Rectal smooth muscle tissue (tissue), 1 donor: ENCODE results near the gene RHOF.
"Not testable (repeated sequence)": the region's sequence is repeated elsewhere in the genome, so short reads cannot be mapped to it uniquely, and the experiment has no call there.

Experiments used
- H3K27ac ChIP-seq: one replicate; pipeline ENCODE4 v1.7.0; 2013; ENCODE audit warnings: low read depth, low read length, inconsistent platforms
- H3K27me3 ChIP-seq: one replicate; pipeline ENCODE4 v1.7.0; 2013; ENCODE audit warnings: low read length; ENCODE audit not compliant: control insufficient read depth, insufficient read depth
- H3K36me3 ChIP-seq: one replicate; pipeline ENCODE4 v1.7.0; 2013; ENCODE audit warnings: low read length; ENCODE audit not compliant: control insufficient read depth, insufficient read depth
- H3K4me1 ChIP-seq: one replicate; pipeline ENCODE4 v1.7.0; 2013; ENCODE audit warnings: low read length; ENCODE audit not compliant: control insufficient read depth, insufficient read depth
- H3K4me3 ChIP-seq: one replicate; pipeline ENCODE4 v1.7.0; 2013; ENCODE audit warnings: low read length
- H3K9ac ChIP-seq: one replicate; pipeline ENCODE4 v1.7.0; 2013; ENCODE audit warnings: low read length

Gene RHOF

DNA sequence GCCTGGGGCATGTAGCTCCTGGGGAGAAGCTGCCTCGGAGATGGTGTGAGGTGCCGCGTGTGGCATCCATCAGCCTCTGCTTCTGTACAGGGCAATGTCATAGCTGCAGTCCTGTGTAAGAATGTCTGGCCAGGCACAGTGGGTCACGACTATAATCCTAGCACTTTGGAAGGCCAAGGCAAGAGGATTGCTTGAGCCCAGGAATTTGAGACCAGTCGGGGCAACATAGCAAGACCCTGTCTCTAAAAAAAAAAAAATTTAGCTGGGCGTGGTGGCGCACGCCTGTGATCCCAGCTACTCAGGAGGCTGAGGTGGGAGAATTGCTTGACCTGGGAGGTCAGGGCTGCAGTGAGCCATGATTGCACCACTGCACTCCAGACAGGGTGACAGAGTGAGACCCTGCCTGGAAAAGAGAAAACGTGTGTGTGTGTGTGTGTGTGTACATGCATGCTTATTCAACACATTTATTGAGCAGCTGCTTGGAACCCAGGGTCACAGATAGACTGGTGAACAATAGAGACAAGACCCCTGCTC is 24.1 kb downstream of the RHOF start:
- no peak overlapping the region for H3K27ac ChIP-seq
- H3K4me1 ChIP-seq, result peaks cover 24% of the 10 kb centered on the region

GRCh38 chr12:121767525-121768016 is 25.9 kb downstream of the RHOF start:
- Histone ChIP-seq H3K36me3 (no peaks in the 10 kb centered on the region), H3K4me3 (no peak overlapping the region), H3K9ac (no peak overlapping the region), H3K4me1 (peaks cover 18% of the 10 kb centered on the region), H3K27ac (peak overlapping the region; percentile 76), H3K27me3 (no peaks in the 10 kb centered on the region)

More for the DNA sequence above, 24.1 kb downstream of the RHOF start:
- H3K27me3 ChIP-seq, result no peaks in the 10 kb centered on the region
- H3K9ac ChIP-seq, result no peak overlapping the region
- no peak overlapping the region for H3K4me3 ChIP-seq
- H3K36me3 ChIP-seq, result no peaks in the 10 kb centered on the region

GRCh38 chr12:121766290-121767039 is 27.0 kb downstream of the RHOF start:
- Histone ChIP-seq H3K27ac (no peak overlapping the region), H3K9ac (no peak overlapping the region), H3K36me3 (no peaks in the 10 kb centered on the region), H3K4me3 (no peak overlapping the region), H3K4me1 (peaks cover 22% of the 10 kb centered on the region), H3K27me3 (no peaks in the 10 kb centered on the region)

DNA sequence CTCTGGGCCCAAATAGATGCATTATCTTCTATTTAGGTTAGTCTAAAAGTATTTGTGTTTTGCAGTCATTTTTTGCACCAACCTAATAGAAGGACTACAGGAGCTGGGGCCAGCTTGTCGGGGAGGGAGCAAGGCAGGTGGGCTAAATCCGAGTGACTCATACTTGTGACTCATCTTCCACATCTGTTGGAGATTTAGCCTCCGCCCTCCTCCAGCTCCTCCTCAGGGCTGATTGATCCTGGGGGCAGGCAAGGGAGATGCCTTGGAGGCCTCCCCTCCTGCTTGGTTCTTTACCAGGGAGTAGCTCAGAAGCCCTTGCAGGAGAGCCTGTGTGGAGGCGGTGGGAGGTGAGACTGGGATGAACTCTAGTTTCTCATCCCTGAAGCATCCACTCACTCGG is 27.9 kb downstream of the RHOF start:
- Histone ChIP-seq H3K27me3 (no peaks in the 10 kb centered on the region), H3K4me1 (peaks cover 22% of the 10 kb centered on the region), H3K27ac (no peak overlapping the region), H3K9ac (no peak overlapping the region), H3K4me3 (no peak overlapping the region), H3K36me3 (no peaks in the 10 kb centered on the region)

- H3K36me3 ChIP-seq, result no peaks in the 10 kb centered on the region
- no peak overlapping the region for H3K4me3 ChIP-seq
- no peak overlapping the region for H3K27ac ChIP-seq
- H3K9ac ChIP-seq, result no peak overlapping the region
- no peaks in the 10 kb centered on the region for H3K27me3 ChIP-seq
- H3K4me1 ChIP-seq, result peaks cover 22% of the 10 kb centered on the region
These were observed 28.7 kb downstream of the RHOF start for GRCh38 chr12:121764808-121765207.

- no peaks in the 10 kb centered on the region for H3K27me3 ChIP-seq
- H3K4me1 ChIP-seq, result peaks cover 8% of the 10 kb centered on the region
- H3K36me3 ChIP-seq, result no peaks in the 10 kb centered on the region
- no peak overlapping the region for H3K27ac ChIP-seq
- no peak overlapping the region for H3K4me3 ChIP-seq
- H3K9ac ChIP-seq, result no peak overlapping the region
These were observed 31.2 kb downstream of the RHOF start for GRCh38 chr12:121762269-121762668.

- not testable (repeated sequence) for H3K27me3 ChIP-seq, H3K27ac ChIP-seq, H3K36me3 ChIP-seq, H3K9ac ChIP-seq, H3K4me3 ChIP-seq
- H3K4me1 ChIP-seq, result peaks cover 12% of the 10 kb centered on the region
These were observed 35.0 kb downstream of the RHOF start for GRCh38 chr12:121758536-121758935.

- H3K27ac ChIP-seq, result no peak overlapping the region
These were observed 37.9 kb downstream of the RHOF start for GRCh38 chr12:121755591-121755990.

DNA sequence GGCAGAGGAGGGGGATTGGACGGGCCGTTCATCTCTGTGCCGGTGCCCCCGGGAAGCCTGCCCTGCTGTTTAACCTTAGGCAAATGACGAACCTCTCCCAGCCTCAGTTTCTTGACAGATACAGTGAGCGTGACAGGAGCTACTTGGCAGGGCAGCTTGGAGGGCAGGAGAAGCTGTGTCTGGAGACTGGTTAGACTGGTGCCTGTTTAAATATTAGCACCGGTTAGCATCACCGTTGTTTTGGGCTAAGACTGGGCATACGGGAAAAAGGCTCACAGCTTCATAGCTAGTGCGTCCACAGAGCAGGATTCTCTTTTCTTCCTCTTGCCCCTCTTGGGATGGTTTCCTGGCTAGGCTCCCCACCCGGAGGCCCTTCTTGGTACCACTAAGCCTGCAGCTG is 38.7 kb downstream of the RHOF start:
- H3K4me3 ChIP-seq, result no peak overlapping the region
- peak overlapping the region; percentile 79 for H3K27ac ChIP-seq
- no peaks in the 10 kb centered on the region for H3K27me3 ChIP-seq
- H3K4me1 ChIP-seq, result peaks cover 7% of the 10 kb centered on the region
- no peak overlapping the region for H3K9ac ChIP-seq
- H3K36me3 ChIP-seq, result no peaks in the 10 kb centered on the region

More at GRCh38 chr12:121755591-121755990, 37.9 kb downstream of the RHOF start:
- H3K4me3 ChIP-seq, result no peak overlapping the region
- no peaks in the 10 kb centered on the region for H3K27me3 ChIP-seq
- H3K9ac ChIP-seq, result no peak overlapping the region
- H3K36me3 ChIP-seq, result no peaks in the 10 kb centered on the region
- peaks cover 7% of the 10 kb centered on the region for H3K4me1 ChIP-seq

GRCh38 chr12:121753844-121754264 is 39.6 kb downstream of the RHOF start:
- Histone ChIP-seq H3K9ac (no peak overlapping the region), H3K27ac (peak overlapping the region; percentile 79), H3K4me3 (no peak overlapping the region), H3K27me3 (no peaks in the 10 kb centered on the region), H3K36me3 (no peaks in the 10 kb centered on the region), H3K4me1 (peaks cover 7% of the 10 kb centered on the region)

DNA sequence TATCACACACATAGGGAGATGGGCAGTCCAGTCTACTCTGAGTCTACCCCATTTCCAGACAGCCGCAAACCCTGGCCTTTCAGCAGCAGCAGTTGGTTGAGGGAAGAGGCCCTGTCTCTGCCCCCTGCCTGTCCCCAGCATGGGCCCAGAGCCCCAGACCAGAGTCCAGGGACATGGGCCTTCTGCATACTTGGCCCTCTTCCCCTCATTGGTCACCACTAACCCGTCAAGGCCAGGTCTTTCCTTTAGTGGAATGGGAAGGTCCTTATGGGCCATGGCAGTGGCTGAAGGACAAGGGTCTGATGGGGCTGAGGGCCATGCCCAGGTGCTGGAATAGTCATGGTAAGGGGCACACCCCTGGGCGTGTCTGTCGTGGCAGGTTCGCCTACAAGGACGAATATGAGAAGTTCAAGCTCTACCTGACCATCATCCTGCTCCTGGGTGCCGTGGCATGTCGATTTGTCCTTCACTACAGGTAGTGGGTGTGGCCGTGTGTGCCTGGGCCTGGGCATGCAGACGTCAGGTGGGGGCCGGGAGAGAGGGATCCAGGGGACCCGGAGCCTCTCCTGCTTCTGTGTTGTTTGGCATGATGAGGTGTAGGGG is 41.6 kb downstream of the RHOF start:
- H3K4me3 ChIP-seq, result no peak overlapping the region
- H3K4me1 ChIP-seq, result peaks cover 7% of the 10 kb centered on the region
- H3K36me3 ChIP-seq, result no peaks in the 10 kb centered on the region
- no peak overlapping the region for H3K27ac ChIP-seq
- H3K27me3 ChIP-seq, result no peaks in the 10 kb centered on the region
- H3K9ac ChIP-seq, result no peak overlapping the region

DNA sequence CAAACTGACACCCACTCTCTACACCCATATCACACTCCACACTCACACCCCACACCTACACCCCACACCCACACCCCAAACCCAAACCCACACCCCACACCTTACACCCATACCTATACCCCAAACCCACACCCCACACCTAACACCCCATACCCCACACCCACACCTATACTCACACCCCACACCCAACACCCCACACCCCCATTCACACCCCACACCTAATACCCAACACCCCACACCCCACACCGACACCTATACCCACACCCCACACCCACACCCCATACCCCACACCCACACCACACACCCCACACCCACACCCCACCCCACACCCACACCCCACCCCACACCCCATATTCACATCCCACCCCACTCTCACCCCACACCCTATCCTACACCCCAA is 42.5 kb downstream of the RHOF start:
- no peaks in the 10 kb centered on the region for H3K27me3 ChIP-seq
- H3K4me1 ChIP-seq, result peaks cover 7% of the 10 kb centered on the region
- no peaks in the 10 kb centered on the region for H3K36me3 ChIP-seq
- no peak overlapping the region for H3K4me3 ChIP-seq
- H3K9ac ChIP-seq, result no peak overlapping the region
- H3K27ac ChIP-seq, result no peak overlapping the region
